CD14-positive monocyte (primary cell): ENCODE results near the gene LINC00632. TPM values are rescaled to one million over a fixed set of nuclear protein-coding genes. Genes with fewer than 3 reads are reported as not detected.

Source experiments
- DNase-seq, 3 donors: peaks; one replicate each; pipeline ENCODE4 v3.0.0-alpha.2; 2011 to 2022
- H2AFZ ChIP-seq: 2 replicates; pipeline ENCODE4 v1.6.0; 2012; ENCODE audit warnings: mild to moderate bottlenecking, low read depth, low read length, inconsistent platforms; ENCODE audit not compliant: insufficient read depth, poor library complexity, severe bottlenecking
- H3K27ac ChIP-seq, 2 donors: 1 replicate in 1 of 2; 2 replicates in 1 of 2; pipeline ENCODE4 v1.5.1; 2012 to 2013; ENCODE audit warnings: low read length in 2 of 2, control low read depth in 1 of 2, inconsistent platforms in 1 of 2, low read depth in 1 of 2, mild to moderate bottlenecking in 1 of 2
- H3K27me3 ChIP-seq, 2 donors: one replicate each; pipeline versions ENCODE4 v1.6.0 to v1.6.1; 2011 to 2013; ENCODE audit warnings: low read length in 2 of 2; ENCODE audit not compliant: control insufficient read depth in 2 of 2, insufficient read depth in 2 of 2
- H3K36me3 ChIP-seq, 2 donors: replicated peaks in 1 of 2; 1 replicate in 1 of 2; 2 replicates in 1 of 2; pipeline versions ENCODE4 v1.5.1 to v1.6.1; 2012 to 2013; ENCODE audit warnings: low read length in 2 of 2, control low read depth in 1 of 2, inconsistent platforms in 1 of 2, mild to moderate bottlenecking in 1 of 2; ENCODE audit not compliant: insufficient read depth in 2 of 2, control insufficient read depth in 1 of 2
- H3K4me1 ChIP-seq, 2 donors: 1 replicate in 1 of 2; 2 replicates in 1 of 2; pipeline versions ENCODE4 v1.5.1 to v1.6.1; 2012 to 2013; ENCODE audit warnings: low read length in 2 of 2, control low read depth in 1 of 2, inconsistent platforms in 1 of 2, mild to moderate bottlenecking in 1 of 2, moderate library complexity in 1 of 2; ENCODE audit not compliant: insufficient read depth in 2 of 2, control insufficient read depth in 1 of 2
- H3K4me2 ChIP-seq: replicated peaks from 2 replicates; pipeline ENCODE3; 2012; ENCODE audit warnings: low read length, moderate library complexity, mild to moderate bottlenecking; ENCODE audit not compliant: poor library complexity, severe bottlenecking; ENCODE audit errors: extremely low read depth
- H3K4me3 ChIP-seq, 3 experiments: fragments of 200-600 bp in 1 of 3; sonication (generic) in 1 of 3; replicated peaks in 1 of 3; 1 replicate in 2 of 3; 2 replicates in 1 of 3; pipeline ENCODE4 v1.5.1; 2011 to 2013; ENCODE audit warnings: low read length in 3 of 3, mild to moderate bottlenecking in 3 of 3, control low read depth in 2 of 3, low read depth in 2 of 3, inconsistent platforms in 1 of 3, moderate library complexity in 1 of 3
- H3K79me2 ChIP-seq: 2 replicates; pipeline ENCODE4 v1.6.0; 2012; ENCODE audit warnings: mild to moderate bottlenecking, control low read depth, inconsistent platforms, low read length, moderate library complexity; ENCODE audit not compliant: insufficient read depth
- H3K9ac ChIP-seq: 2 replicates; pipeline ENCODE4 v1.6.0; 2017; ENCODE audit warnings: low read length, mild to moderate bottlenecking; ENCODE audit not compliant: insufficient read depth, poor library complexity, severe bottlenecking
- H3K9me3 ChIP-seq, 2 donors: replicated peaks in 1 of 2; 1 replicate in 1 of 2; 2 replicates in 1 of 2; pipeline versions ENCODE4 v1.5.1 to v1.6.1; 2012 to 2013; ENCODE audit warnings: low read length in 2 of 2, control low read depth in 1 of 2; ENCODE audit not compliant: control insufficient read depth in 1 of 2, insufficient read depth in 1 of 2
- H4K20me1 ChIP-seq: 2 replicates; pipeline ENCODE4 v1.6.0; 2012; ENCODE audit warnings: mild to moderate bottlenecking, low read length, control low read depth, moderate library complexity; ENCODE audit not compliant: insufficient read depth
- H3K27ac Mint-ChIP-seq, 7 donors: one replicate each; pipeline ENCODE4 v1.8.0; 2020; ENCODE audit warnings: mild to moderate bottlenecking in 7 of 7, mixed read lengths in 7 of 7, moderate library complexity in 6 of 7, inconsistent platforms in 2 of 7
- H3K27me3 Mint-ChIP-seq, 3 donors: one replicate each; pipeline ENCODE4 v1.8.0; 2021 to 2022; ENCODE audit warnings: low read depth in 3 of 3, mild to moderate bottlenecking in 3 of 3, mixed read lengths in 3 of 3, moderate library complexity in 3 of 3, inconsistent platforms in 1 of 3
- H3K36me3 Mint-ChIP-seq, 2 donors: one replicate each; pipeline ENCODE4 v1.8.0; 2020; ENCODE audit warnings: mixed read lengths in 2 of 2, inconsistent platforms in 1 of 2, mild to moderate bottlenecking in 1 of 2
- H3K4me1 Mint-ChIP-seq: one replicate; pipeline ENCODE4 v1.8.0; 2020; ENCODE audit warnings: mild to moderate bottlenecking, mixed read lengths
- H3K4me3 Mint-ChIP-seq, 2 donors: one replicate each; pipeline ENCODE4 v1.8.0; 2020; ENCODE audit warnings: mild to moderate bottlenecking in 2 of 2, mixed read lengths in 2 of 2, moderate library complexity in 1 of 2
- H3K9me3 Mint-ChIP-seq, 7 donors: one replicate each; pipeline ENCODE4 v1.8.0; 2020 to 2022; ENCODE audit warnings: mixed read lengths in 7 of 7, mild to moderate bottlenecking in 6 of 7, moderate library complexity in 6 of 7, inconsistent platforms in 2 of 7
- WGBS: methylation state at CpG from one replicate; pipeline ENCODE4 v1.1.5; 2013; ENCODE audit warnings: missing lambda C conversion rate; ENCODE audit not compliant: insufficient coverage; 5-methylcytosine and 5-hydroxymethylcytosine counted together
- intact Hi-C, 2 donors: fragments of 100-400 bp; cut with micrococcal nuclease; formaldehyde crosslinking; loops; one replicate each; pipeline versions ENCODE4 v1.15.0 to v1.15.1; 2023
- polyA plus RNA-seq, 3 donors: library from polyadenylated mRNA; depleted of rRNA in 1 of 3; unstranded in 2 of 3; stranded (reverse) in 1 of 3; fragments of 300-500 nt in 2 of 3; fragments of >200 nt in 1 of 3; fragmentation: Illumina TruSeq in 2 of 3; gene quantifications; 1 replicate in 2 of 3; 2 replicates in 1 of 3; pipeline ENCODE4 v1.2.3, GENCODE V29; 2012 to 2021
- TF ChIP-seq, protein P1 (sequence below): fragments of 200-600 bp; IDR thresholded peaks from one replicate; pipeline ENCODE4 v1.8.0; 2022; ENCODE audit warnings: antibody characterized with exemption, mild to moderate bottlenecking

LINC00632 gene
- polyA plus RNA-seq, 3 donors: not detected

DNA sequence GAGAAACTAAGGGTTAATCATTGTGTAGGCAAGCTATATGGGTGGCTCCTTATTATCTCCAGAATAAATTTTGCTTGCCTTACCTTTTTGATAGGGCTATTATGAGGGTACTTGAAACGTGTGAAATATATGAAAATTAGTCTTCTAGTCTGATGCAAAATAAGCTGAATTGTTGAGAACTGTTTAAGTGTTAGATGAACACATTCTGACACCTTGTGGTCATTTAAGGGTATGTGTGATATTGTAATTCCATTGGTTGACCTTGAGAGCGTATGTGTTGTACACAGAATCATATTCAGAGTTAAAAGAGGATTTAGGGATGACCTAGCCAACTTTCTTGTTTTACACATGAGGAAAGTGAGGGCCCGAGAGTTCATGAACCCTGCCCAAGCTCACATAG, 44.6 kb upstream of the LINC00632 start:
- intact Hi-C loops: no loop called here
- Histone ChIP-seq H4K20me1 (no peaks in the 10 kb centered on the region), H3K4me1 (no peaks in the 10 kb centered on the region), H3K9ac (no peak overlapping the region), H3K79me2 (no peaks in the 10 kb centered on the region), H2AFZ (no peak overlapping the region), H3K4me2 (no peak overlapping the region), H3K9me3 (no peaks in the 10 kb centered on the region), H3K4me3 (no peak overlapping the region), H3K27ac (no peak overlapping the region), H3K36me3 (no peaks in the 10 kb centered on the region), H3K27me3 (no peaks in the 10 kb centered on the region)
- Mint-ChIP-seq H3K27me3 (peaks cover 0 to 5% (median 2%) of the 10 kb centered on the region in 3 donors), H3K9me3 (no peaks in the 10 kb centered on the region), H3K4me3 (no peak overlapping the region), H3K36me3 (no peaks in the 10 kb centered on the region), H3K4me1 (no peaks in the 10 kb centered on the region), H3K27ac (no peak overlapping the region)
- no peak for DNase-seq
- no CpG with 5 or more reads among the region's 3 CpGs for WGBS
- TF ChIP-seq, protein P1, sequence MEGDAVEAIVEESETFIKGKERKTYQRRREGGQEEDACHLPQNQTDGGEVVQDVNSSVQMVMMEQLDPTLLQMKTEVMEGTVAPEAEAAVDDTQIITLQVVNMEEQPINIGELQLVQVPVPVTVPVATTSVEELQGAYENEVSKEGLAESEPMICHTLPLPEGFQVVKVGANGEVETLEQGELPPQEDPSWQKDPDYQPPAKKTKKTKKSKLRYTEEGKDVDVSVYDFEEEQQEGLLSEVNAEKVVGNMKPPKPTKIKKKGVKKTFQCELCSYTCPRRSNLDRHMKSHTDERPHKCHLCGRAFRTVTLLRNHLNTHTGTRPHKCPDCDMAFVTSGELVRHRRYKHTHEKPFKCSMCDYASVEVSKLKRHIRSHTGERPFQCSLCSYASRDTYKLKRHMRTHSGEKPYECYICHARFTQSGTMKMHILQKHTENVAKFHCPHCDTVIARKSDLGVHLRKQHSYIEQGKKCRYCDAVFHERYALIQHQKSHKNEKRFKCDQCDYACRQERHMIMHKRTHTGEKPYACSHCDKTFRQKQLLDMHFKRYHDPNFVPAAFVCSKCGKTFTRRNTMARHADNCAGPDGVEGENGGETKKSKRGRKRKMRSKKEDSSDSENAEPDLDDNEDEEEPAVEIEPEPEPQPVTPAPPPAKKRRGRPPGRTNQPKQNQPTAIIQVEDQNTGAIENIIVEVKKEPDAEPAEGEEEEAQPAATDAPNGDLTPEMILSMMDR: no peak

DNA sequence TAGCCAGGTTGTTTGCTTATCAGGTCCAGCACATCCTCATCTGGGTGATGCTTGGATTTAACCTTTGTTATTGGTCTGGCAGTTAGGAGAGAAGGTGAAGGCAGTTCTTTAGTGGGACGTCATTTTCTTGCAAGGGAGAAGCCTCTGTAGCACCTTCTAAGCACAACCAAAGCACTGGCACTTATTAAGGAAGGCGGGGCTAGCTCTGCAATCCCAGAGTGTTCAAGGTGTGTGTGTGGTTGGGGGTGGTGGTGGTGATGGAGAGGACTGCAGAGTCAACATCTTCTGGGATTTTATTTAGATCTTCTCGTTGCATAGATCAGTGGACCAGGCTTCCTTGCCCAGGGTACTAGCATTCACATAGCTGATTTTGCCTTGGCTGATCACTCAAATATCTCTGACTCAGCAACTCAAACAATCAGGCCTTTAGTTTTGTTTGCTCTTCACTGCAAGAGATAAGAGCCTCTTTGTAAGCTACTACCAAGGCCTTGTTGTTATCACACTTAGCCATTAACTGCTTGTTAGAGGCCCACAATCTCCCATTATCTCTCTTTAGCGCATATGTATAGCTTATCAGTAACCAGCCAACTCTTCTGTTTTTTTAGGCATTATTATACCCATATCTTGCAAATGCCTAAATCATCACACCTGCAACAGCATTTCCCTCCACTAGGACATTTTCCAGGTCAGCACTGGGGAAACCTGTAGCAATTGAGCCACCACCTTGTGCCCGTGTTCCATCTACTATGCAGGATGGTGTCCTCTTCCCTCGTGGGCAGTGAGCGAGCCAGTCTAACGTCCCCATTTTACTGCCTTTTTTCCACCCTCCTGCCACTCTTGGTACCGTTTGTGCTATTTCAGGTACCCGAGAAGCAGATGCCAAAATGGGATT, 36.5 kb upstream of the LINC00632 start:
- Mint-ChIP-seq H3K9me3 (peaks cover 0 to 2% (median 0%) of the 10 kb centered on the region in 7 donors), H3K36me3 (no peaks in the 10 kb centered on the region), H3K4me1 (no peaks in the 10 kb centered on the region), H3K27me3 (peaks cover 0 to 6% (median 3%) of the 10 kb centered on the region in 3 donors), H3K27ac (no peak overlapping the region), H3K4me3 (no peak overlapping the region)
- Histone ChIP-seq H3K4me3 (no peak overlapping the region), H3K4me2 (no peak overlapping the region), H2AFZ (no peak overlapping the region), H3K9ac (no peak overlapping the region), H3K9me3 (no peaks in the 10 kb centered on the region), H3K4me1 (no peaks in the 10 kb centered on the region), H3K79me2 (no peaks in the 10 kb centered on the region), H3K27me3 (no peaks in the 10 kb centered on the region), H3K27ac (no peak overlapping the region), H4K20me1 (no peaks in the 10 kb centered on the region), H3K36me3 (no peaks in the 10 kb centered on the region)
- intact Hi-C loops: no loop called here
- 100% methylated on average over 1 of the region's 10 CpGs for WGBS
- TF ChIP-seq, protein P1: no peak
- DNase-seq: no peak
